ENCODE data around the gene RHOBTB3. TPM values are rescaled to one million over a fixed set of nuclear protein-coding genes. Genes with fewer than 3 reads are reported as not detected.

Gene RHOBTB3
- total RNA-seq, 1 experiment from 2014 or later: 6.8 TPM

DNA sequence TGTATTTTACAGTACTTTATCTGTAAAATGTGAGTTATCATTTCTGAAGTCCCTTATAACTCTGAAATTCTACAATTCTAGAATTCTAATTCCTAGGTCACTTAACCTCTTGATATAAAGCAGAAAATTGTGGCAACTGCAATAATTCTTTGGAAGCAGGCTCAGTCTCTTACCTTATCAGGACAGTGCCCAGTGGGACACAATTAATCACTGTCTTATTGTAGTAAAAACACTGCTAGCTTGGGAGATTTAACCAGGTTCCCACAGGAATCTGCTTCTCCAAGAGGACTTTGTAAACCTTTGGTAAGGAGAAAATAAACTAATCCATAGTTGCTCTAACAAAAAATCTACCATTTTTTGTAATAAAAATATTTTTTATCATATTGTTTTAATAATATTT, 30.1 kb upstream of the RHOBTB3 start:
- Histone ChIP-seq H3K23ac (ENCODE audit: insufficient read length, low read depth, low read length) (no peak overlapping the region), H3K14ac (ENCODE audit: insufficient read depth, low read length) (no peak overlapping the region), H4K91ac (ENCODE audit: insufficient read length, low read depth, low read length) (no peak overlapping the region), H4K8ac (replicated peaks; ENCODE audit: insufficient read length, low read depth, low read length) (no peak overlapping the region), H4K20me1 (ENCODE audit: control insufficient read depth, insufficient read depth, insufficient read length) (no peaks in the 10 kb centered on the region), H3K9ac (ENCODE audit: extremely low read depth, insufficient read length, low read length) (no peak overlapping the region), H3T11ph (ENCODE audit: low read length) (no peak overlapping the region), H2BK120ac (ENCODE audit: low read depth, low read length, poor library complexity, severe bottlenecking) (no peak overlapping the region), H3K4me1 (ENCODE audit: insufficient read depth, low read length) (no peaks in the 10 kb centered on the region), H3K9me3 (ENCODE audit: control insufficient read depth, low read depth, low read length) (no peaks in the 10 kb centered on the region), H2BK12ac (ENCODE audit: insufficient read length, low read depth, low read length) (no peak overlapping the region), H2AFZ (ENCODE audit: low read length) (no peak overlapping the region), H4K5ac (ENCODE audit: insufficient read length, low read depth, low read length) (no peak overlapping the region), H2BK15ac (ENCODE audit: low read depth, low read length) (no peak overlapping the region), H3K4me2 (ENCODE audit: insufficient read depth, insufficient read length, low read length) (no peak overlapping the region), H3K27ac (ENCODE audit: insufficient read length, low read depth, low read length) (no peak overlapping the region), H3K4ac (ENCODE audit: low read depth, low read length) (no peak overlapping the region), H3K27me3 (ENCODE audit: insufficient read depth, low read length) (no peaks in the 10 kb centered on the region), H3K56ac (ENCODE audit: insufficient read length, low read depth, low read length) (no peak overlapping the region), H3K18ac (ENCODE audit: insufficient read length, low read depth, low read length) (no peak overlapping the region), H2AK5ac (ENCODE audit: insufficient read length, low read length) (no peak overlapping the region), H2BK20ac (ENCODE audit: low read depth, low read length, poor library complexity, severe bottlenecking) (no peak overlapping the region), H2BK5ac (ENCODE audit: insufficient read length, low read length) (no peak overlapping the region), H3K79me2 (ENCODE audit: insufficient read depth, low read length) (no peaks in the 10 kb centered on the region), H3K23me2 (ENCODE audit: insufficient read length, low read depth, low read length, poor library complexity, severe bottlenecking) (no peaks in the 10 kb centered on the region), H3K79me1 (ENCODE audit: insufficient read depth, low read depth, low read length, poor library complexity, severe bottlenecking) (no peaks in the 10 kb centered on the region)
- Mint-ChIP-seq H3K36me3 (ENCODE audit: insufficient read depth in 1 of 3, low read depth in 3 of 3) (no peaks in the 10 kb centered on the region), H3K4me1 (peaks cover 0 to 3% of the 10 kb centered on the region in 2 experiments; a peak in 1 of 4 replicates), H3K27ac (no peak overlapping the region), H3K9me3 (no peaks in the 10 kb centered on the region), H3K4me3 (no peak overlapping the region), H3K27me3 (ENCODE audit: low read depth) (peaks cover 2% of the 10 kb centered on the region; the same call in 1 of the 2 replicates)
- TF ChIP-seq CTCF (conservative IDR thresholded peaks at IDR 0.05): no peak
- DNase-seq: no peak
